BJ (cell line): Measurements from ENCODE around the gene CCDC138. TPM values are rescaled to one million over a fixed set of nuclear protein-coding genes. Genes with fewer than 3 reads are reported as not detected.

ENCODE experiments used
- CTCF ChIA-PET: fragments of 350-600 bp; formaldehyde crosslinking; extraction: SDS; loops from one replicate; lab custom pipeline; 2021; ENCODE audit warnings: antibody characterized with exemption, inconsistent platforms; lab: Yijun Ruan, JAX
- POLR2A ChIA-PET: fragments of 300-600 bp; sonication (Branson Sonifier 250); formaldehyde crosslinking; extraction: SDS; loops from one replicate; lab custom pipeline; 2021; ENCODE audit warnings: antibody characterized with exemption; lab: Charles Lee
- DNase-seq: peaks from one replicate; pipeline ENCODE4 v3.0.0-alpha.2; 2011; ENCODE audit warnings: low read depth
- H3K27me3 ChIP-seq: 2 replicates; pipeline ENCODE4 v1.6.0; 2011; ENCODE audit warnings: low read length; ENCODE audit not compliant: control insufficient read depth, insufficient read depth
- H3K36me3 ChIP-seq: 2 replicates; pipeline ENCODE4 v1.5.1; 2011; ENCODE audit warnings: low read length; ENCODE audit not compliant: control insufficient read depth, insufficient read depth
- H3K4me3 ChIP-seq: 2 replicates; pipeline ENCODE4 v1.5.1; 2011; ENCODE audit warnings: low read depth, mild to moderate bottlenecking, control low read depth, low read length
- CTCF ChIP-seq: IDR thresholded peaks from 2 replicates; pipeline ENCODE4 v1.5.1; 2011; ENCODE audit warnings: low read depth, mild to moderate bottlenecking, control low read depth, inconsistent platforms, low read length, moderate library complexity; ENCODE audit not compliant: insufficient read depth
- polyA plus RNA-seq: library from polyadenylated mRNA; depleted of rRNA; stranded (reverse); fragments of >200 nt; gene quantifications from 2 replicates; pipeline ENCODE4 v1.2.3, GENCODE V29; 2011

CCDC138 gene
- polyA plus RNA-seq, 1 experiment = 0.52 TPM

DNA sequence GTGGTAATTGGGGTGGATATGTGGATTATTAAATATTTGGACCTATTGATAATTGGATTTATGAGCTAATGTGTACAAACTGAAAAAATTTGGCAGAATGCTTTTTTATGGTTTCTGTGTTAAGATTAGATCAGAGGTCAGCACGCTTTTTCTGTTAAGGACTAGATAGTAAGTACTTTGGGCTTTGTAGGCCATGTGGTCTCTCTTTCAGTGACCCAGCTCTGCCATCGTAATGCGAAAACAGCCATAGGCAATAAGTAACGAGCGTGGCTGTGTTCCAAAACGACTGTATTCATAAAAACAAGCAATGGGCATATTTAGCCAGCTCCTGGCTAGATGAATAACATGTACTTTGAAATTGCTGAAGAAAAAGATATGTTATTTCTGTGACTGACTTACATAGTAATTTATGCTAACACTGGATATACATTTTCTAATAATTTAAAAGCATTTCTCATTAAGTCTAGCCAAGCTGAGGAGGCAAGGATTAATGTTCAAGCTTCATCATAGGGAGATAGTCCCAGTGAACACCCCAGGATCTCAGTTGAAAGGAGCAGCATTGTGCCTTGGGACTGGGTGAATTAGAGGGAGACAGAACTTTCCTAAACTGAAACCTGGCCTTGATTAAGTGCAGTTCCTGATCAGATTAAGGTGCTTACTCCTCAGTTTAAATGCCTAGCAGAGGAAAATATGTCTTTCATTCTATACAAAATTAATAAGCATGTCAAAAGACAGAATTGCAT is 20.0 kb downstream of the CCDC138 start:
- Histone ChIP-seq H3K4me3 (no peak overlapping the region), H3K27me3 (no peaks in the 10 kb centered on the region), H3K36me3 (no peaks in the 10 kb centered on the region)
- CTCF ChIA-PET = interaction anchor here (1.2 kb wide), 1 partner anchor 10 kb away, joined by 3 read pairs; no protein-coding TSS in a partner anchor
- POLR2A ChIA-PET = no interaction called here
- no peak for TF ChIP-seq CTCF
- DNase-seq = no peak

- POLR2A ChIA-PET = no interaction called here
- no peak for DNase-seq
- no peaks in the 10 kb centered on the region for H3K27me3 ChIP-seq
- no peak overlapping the region for H3K4me3 ChIP-seq
- CTCF ChIA-PET = no interaction called here
- H3K36me3 ChIP-seq = no peaks in the 10 kb centered on the region
- no peak for TF ChIP-seq CTCF
Measured at GRCh38 chr2:108809936-108810335, 23.4 kb downstream of the CCDC138 start.

GRCh38 chr2:108810993-108811957 is 24.7 kb downstream of the CCDC138 start:
- no peak overlapping the region for H3K4me3 ChIP-seq
- POLR2A ChIA-PET = no interaction called here
- no peak for DNase-seq
- CTCF ChIA-PET = no interaction called here
- H3K27me3 ChIP-seq = no peaks in the 10 kb centered on the region
- H3K36me3 ChIP-seq = no peaks in the 10 kb centered on the region
- no peak for TF ChIP-seq CTCF

DNA sequence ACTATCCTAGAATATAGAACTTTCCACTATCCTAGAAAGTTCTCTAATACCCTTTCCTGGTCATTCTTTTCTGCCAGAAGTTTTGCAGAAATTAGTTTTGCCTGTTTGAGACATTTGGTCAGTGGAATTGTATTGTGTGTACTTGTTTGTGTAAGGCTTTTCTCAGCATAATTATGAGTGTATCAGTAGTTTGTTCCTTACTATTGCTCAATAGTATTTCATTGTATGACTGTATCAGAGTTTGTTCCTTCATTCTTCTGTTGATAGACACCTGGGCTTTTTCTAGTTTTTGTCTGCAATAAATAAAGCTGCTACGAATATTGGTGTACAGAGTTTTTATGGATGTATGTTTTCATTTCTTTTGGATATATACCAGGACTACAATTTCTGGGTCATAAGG is 27.2 kb downstream of the CCDC138 start:
- no peak for TF ChIP-seq CTCF

GRCh38 chr2:108820482-108820881 is 33.9 kb downstream of the CCDC138 start:
- no peak for DNase-seq
- Histone ChIP-seq H3K36me3 (peaks cover 2% of the 10 kb centered on the region; the same call in 1 of the 2 replicates), H3K27me3 (no peaks in the 10 kb centered on the region), H3K4me3 (no peak overlapping the region)
- TF ChIP-seq CTCF = no peak
- ChIA-PET POLR2A (no interaction called here), CTCF (no interaction called here)

More for the DNA sequence above, 27.2 kb downstream of the CCDC138 start:
- H3K36me3 ChIP-seq = peaks cover 2% of the 10 kb centered on the region; the same call in 1 of the 2 replicates
- ChIA-PET POLR2A (no interaction called here), CTCF (no interaction called here)
- no peak for DNase-seq
- H3K27me3 ChIP-seq = no peaks in the 10 kb centered on the region
- H3K4me3 ChIP-seq = no peak overlapping the region
